PFSK-1 (cell line): ENCODE results near the gene BMP8B.

Experiments
- POLR2AphosphoS5 ChIP-seq: IDR thresholded peaks from 2 replicates; pipeline ENCODE4 v1.6.1; 2012; ENCODE audit warnings: low read depth, mild to moderate bottlenecking, control low read depth, low read length, moderate library complexity
- TF ChIP-seq, protein P1 (sequence below), 2 experiments: IDR thresholded peaks; 2 replicates each; pipeline versions ENCODE4 v1.6.1 to v1.8.0; 2011 to 2012; ENCODE audit warnings: low read depth in 2 of 2, low read length in 2 of 2, control low read depth in 1 of 2, inconsistent platforms in 1 of 2, mild to moderate bottlenecking in 1 of 2, moderate library complexity in 1 of 2; ENCODE audit not compliant: insufficient read depth in 1 of 2

DNA sequence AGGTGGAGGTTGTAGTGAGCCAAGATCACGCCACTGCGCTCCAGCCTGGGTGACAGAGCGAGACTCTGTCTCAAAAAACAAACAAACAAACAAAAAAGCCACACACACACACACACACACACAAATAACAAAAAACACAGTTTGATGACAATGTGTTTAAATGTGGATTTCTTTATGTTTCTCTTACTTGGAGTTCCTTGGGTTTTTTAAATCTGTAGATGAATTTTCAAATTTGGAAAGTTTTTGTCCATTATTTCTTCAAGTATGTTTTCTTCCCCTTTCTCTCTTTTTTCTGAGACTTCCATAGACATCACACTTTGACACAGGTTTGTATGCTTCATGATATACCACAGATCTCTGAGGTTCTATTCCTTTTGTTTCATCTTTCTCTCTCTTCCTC lies 62.1 kb downstream of the BMP8B start:
- no peak for TF ChIP-seq POLR2AphosphoS5
- TF ChIP-seq, protein P1, sequence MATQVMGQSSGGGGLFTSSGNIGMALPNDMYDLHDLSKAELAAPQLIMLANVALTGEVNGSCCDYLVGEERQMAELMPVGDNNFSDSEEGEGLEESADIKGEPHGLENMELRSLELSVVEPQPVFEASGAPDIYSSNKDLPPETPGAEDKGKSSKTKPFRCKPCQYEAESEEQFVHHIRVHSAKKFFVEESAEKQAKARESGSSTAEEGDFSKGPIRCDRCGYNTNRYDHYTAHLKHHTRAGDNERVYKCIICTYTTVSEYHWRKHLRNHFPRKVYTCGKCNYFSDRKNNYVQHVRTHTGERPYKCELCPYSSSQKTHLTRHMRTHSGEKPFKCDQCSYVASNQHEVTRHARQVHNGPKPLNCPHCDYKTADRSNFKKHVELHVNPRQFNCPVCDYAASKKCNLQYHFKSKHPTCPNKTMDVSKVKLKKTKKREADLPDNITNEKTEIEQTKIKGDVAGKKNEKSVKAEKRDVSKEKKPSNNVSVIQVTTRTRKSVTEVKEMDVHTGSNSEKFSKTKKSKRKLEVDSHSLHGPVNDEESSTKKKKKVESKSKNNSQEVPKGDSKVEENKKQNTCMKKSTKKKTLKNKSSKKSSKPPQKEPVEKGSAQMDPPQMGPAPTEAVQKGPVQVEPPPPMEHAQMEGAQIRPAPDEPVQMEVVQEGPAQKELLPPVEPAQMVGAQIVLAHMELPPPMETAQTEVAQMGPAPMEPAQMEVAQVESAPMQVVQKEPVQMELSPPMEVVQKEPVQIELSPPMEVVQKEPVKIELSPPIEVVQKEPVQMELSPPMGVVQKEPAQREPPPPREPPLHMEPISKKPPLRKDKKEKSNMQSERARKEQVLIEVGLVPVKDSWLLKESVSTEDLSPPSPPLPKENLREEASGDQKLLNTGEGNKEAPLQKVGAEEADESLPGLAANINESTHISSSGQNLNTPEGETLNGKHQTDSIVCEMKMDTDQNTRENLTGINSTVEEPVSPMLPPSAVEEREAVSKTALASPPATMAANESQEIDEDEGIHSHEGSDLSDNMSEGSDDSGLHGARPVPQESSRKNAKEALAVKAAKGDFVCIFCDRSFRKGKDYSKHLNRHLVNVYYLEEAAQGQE (IDR thresholded peaks at IDR 0.05; ENCODE audit: insufficient read depth in 1 of 2, low read depth in 2 of 2, low read length in 2 of 2): no peak
